Kidney epithelial cell (primary cell): ENCODE measurements around the gene CCR5AS.

Experiments used
- DNase-seq: peaks from one replicate; pipeline ENCODE4 v3.0.0-alpha.2; 2010; ENCODE audit warnings: low read depth
- H3K27me3 ChIP-seq: 2 replicates; pipeline ENCODE4 v1.6.0; 2011; ENCODE audit warnings: low read length; ENCODE audit not compliant: control insufficient read depth, insufficient read depth
- H3K36me3 ChIP-seq: 2 replicates; pipeline ENCODE4 v1.5.1; 2011; ENCODE audit warnings: low read length; ENCODE audit not compliant: control insufficient read depth, insufficient read depth
- H3K4me3 ChIP-seq: 2 replicates; pipeline ENCODE4 v1.5.1; 2011; ENCODE audit warnings: low read depth, mild to moderate bottlenecking, control low read depth, low read length
- TF ChIP-seq, protein P1 (sequence below): IDR thresholded peaks from 2 replicates; pipeline ENCODE4 v1.5.1; 2011; ENCODE audit warnings: mild to moderate bottlenecking, moderate library complexity, low read length, control low read depth, inconsistent platforms; ENCODE audit not compliant: insufficient read depth, poor library complexity, severe bottlenecking

Gene CCR5AS

GRCh38 chr3:46372492-46373359 lies 34.1 kb downstream of the CCR5AS start:
- TF ChIP-seq, protein P1, sequence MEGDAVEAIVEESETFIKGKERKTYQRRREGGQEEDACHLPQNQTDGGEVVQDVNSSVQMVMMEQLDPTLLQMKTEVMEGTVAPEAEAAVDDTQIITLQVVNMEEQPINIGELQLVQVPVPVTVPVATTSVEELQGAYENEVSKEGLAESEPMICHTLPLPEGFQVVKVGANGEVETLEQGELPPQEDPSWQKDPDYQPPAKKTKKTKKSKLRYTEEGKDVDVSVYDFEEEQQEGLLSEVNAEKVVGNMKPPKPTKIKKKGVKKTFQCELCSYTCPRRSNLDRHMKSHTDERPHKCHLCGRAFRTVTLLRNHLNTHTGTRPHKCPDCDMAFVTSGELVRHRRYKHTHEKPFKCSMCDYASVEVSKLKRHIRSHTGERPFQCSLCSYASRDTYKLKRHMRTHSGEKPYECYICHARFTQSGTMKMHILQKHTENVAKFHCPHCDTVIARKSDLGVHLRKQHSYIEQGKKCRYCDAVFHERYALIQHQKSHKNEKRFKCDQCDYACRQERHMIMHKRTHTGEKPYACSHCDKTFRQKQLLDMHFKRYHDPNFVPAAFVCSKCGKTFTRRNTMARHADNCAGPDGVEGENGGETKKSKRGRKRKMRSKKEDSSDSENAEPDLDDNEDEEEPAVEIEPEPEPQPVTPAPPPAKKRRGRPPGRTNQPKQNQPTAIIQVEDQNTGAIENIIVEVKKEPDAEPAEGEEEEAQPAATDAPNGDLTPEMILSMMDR: peak; percentile 67
- DNase-seq: no peak
- Histone ChIP-seq H3K4me3 (no peak overlapping the region), H3K36me3 (no peaks in the 10 kb centered on the region), H3K27me3 (peaks cover 9% of the 10 kb centered on the region)

DNA sequence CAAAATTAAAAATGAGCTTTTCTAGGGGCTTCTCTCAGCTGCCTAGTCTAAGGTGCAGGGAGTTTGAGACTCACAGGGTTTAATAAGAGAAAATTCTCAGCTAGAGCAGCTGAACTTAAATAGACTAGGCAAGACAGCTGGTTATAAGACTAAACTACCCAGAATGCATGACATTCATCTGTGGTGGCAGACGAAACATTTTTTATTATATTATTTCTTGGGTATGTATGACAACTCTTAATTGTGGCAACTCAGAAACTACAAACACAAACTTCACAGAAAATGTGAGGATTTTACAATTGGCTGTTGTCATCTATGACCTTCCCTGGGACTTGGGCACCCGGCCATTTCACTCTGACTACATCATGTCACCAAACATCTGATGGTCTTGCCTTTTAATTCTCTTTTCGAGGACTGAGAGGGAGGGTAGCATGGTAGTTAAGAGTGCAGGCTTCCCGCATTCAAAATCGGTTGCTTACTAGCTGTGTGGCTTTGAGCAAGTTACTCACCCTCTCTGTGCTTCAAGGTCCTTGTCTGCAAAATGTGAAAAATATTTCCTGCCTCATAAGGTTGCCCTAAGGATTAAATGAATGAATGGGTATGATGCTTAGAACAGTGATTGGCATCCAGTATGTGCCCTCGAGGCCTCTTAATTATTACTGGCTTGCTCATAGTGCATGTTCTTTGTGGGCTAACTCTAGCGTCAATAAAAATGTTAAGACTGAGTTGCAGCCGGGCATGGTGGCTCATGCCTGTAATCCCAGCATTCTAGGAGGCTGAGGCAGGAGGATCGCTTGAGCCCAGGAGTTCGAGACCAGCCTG lies 35.1 kb downstream of the CCR5AS start:
- Histone ChIP-seq H3K4me3 (no peak overlapping the region), H3K27me3 (peaks cover 9% of the 10 kb centered on the region), H3K36me3 (no peaks in the 10 kb centered on the region)
- TF ChIP-seq, protein P1: no peak
- DNase-seq: no peak

- TF ChIP-seq, protein P1: no peak
- H3K27me3 ChIP-seq: peaks cover 12% of the 10 kb centered on the region
These were observed 35.9 kb downstream of the CCR5AS start, which contains the start of gene CCR5 for GRCh38 chr3:46370839-46371518. TSS of gene CCR5 (plus strand) at chr3:46370946. CDS start at chr3:46372903, 1,957 bp downstream.

DNA sequence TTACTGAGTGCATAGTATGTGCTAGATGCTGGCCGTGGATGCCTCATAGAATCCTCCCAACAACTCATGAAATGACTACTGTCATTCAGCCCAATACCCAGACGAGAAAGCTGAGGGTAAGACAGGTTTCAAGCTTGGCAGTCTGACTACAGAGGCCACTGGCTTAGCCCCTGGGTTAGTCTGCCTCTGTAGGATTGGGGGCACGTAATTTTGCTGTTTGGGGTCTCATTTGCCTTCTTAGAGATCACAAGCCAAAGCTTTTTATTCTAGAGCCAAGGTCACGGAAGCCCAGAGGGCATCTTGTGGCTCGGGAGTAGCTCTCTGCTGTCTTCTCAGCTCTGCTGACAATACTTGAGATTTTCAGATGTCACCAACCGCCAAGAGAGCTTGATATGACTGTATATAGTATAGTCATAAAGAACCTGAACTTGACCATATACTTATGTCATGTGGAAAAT lies 37.2 kb downstream of the CCR5AS start:
- no peaks in the 10 kb centered on the region for H3K36me3 ChIP-seq
- no peak overlapping the region for H3K4me3 ChIP-seq
- TF ChIP-seq, protein P1: no peak
- H3K27me3 ChIP-seq: peaks cover 12% of the 10 kb centered on the region
- DNase-seq: no peak

More at GRCh38 chr3:46370839-46371518, 35.9 kb downstream of the CCR5AS start, which contains the start of gene CCR5:
- Histone ChIP-seq H3K4me3 (no peak within 1 kb of the TSS), H3K36me3 (no peaks in the 10 kb centered on the region)
- no peak for DNase-seq

GRCh38 chr3:46369151-46369550 lies 37.7 kb downstream of the CCR5AS start:
- TF ChIP-seq, protein P1: no peak
- Histone ChIP-seq H3K36me3 (no peaks in the 10 kb centered on the region), H3K27me3 (peaks cover 8% of the 10 kb centered on the region), H3K4me3 (no peak overlapping the region)
- no peak for DNase-seq
